ENCODE results near the gene APBA1.

DNA sequence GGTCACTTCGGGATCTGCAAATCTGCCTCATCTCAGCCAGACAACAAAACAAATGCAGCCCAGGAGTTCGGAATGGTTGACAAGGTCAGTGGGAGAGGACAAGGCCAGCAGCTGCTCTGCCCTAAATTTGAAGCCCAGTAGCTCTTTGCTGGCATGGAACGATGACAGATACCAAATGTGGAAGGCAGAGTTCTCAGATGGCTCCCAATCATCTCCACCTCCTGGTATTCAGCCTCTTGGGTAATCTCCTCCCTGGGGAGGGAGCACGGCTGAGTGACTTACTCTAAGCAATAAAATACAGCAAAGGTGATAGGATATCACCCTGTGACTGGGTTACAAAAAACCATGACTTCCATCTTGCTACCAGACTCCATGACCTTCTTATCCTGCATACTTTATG, 174.4 kb downstream of the APBA1 start:
- TF ChIP-seq POLR2AphosphoS5 (IDR thresholded peaks at IDR 0.05; ENCODE audit: low read depth, low read length): no peak
- no peak for TF ChIP-seq TAF1 (IDR thresholded peaks at IDR 0.05; ENCODE audit: borderline replicate concordance, insufficient read depth, low read length)
- TF ChIP-seq, protein P1, sequence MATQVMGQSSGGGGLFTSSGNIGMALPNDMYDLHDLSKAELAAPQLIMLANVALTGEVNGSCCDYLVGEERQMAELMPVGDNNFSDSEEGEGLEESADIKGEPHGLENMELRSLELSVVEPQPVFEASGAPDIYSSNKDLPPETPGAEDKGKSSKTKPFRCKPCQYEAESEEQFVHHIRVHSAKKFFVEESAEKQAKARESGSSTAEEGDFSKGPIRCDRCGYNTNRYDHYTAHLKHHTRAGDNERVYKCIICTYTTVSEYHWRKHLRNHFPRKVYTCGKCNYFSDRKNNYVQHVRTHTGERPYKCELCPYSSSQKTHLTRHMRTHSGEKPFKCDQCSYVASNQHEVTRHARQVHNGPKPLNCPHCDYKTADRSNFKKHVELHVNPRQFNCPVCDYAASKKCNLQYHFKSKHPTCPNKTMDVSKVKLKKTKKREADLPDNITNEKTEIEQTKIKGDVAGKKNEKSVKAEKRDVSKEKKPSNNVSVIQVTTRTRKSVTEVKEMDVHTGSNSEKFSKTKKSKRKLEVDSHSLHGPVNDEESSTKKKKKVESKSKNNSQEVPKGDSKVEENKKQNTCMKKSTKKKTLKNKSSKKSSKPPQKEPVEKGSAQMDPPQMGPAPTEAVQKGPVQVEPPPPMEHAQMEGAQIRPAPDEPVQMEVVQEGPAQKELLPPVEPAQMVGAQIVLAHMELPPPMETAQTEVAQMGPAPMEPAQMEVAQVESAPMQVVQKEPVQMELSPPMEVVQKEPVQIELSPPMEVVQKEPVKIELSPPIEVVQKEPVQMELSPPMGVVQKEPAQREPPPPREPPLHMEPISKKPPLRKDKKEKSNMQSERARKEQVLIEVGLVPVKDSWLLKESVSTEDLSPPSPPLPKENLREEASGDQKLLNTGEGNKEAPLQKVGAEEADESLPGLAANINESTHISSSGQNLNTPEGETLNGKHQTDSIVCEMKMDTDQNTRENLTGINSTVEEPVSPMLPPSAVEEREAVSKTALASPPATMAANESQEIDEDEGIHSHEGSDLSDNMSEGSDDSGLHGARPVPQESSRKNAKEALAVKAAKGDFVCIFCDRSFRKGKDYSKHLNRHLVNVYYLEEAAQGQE (IDR thresholded peaks at IDR 0.05; ENCODE audit: insufficient read depth in 1 of 2, low read depth in 2 of 2, low read length in 2 of 2): no peak

Measured in PFSK-1 (cell line).